ENCODE results near the gene VPS50.

GRCh38 chr7:93258661-93259060 lies 26.5 kb downstream of the VPS50 start:
- TF ChIP-seq CTCF (IDR thresholded peaks at IDR 0.05) (no peak), POLR2AphosphoS5 (IDR thresholded peaks at IDR 0.05) (no peak), POLR2A (IDR thresholded peaks at IDR 0.05) (no peak), EP300 (IDR thresholded peaks at IDR 0.05) (no peak)
